Measurements from ENCODE around the gene ZNF587.
"Not testable (repeated sequence)": the region's sequence is repeated elsewhere in the genome, so short reads cannot be mapped to it uniquely, and the experiment has no call there.

The ZNF587 gene

GRCh38 chr19:57886046-57886445 is 36.4 kb downstream of the ZNF587 start:
- DNase-seq (ENCODE audit: low read depth, low spot score): no peak

GRCh38 chr19:57887195-57887941 is 37.7 kb downstream of the ZNF587 start:
- DNase-seq (ENCODE audit: low read depth, low spot score): peak; percentile 72

- DNase-seq (ENCODE audit: low read depth, low spot score): no peak
Measured at GRCh38 chr19:57888107-57888559, 38.5 kb downstream of the ZNF587 start.

GRCh38 chr19:57888560-57889231 is 39.0 kb downstream of the ZNF587 start, which contains the start of gene ZNF814:
ZNF814 (minus strand) TSS chr19:57889037; CDS start chr19:57888802, 235 bp downstream.
- peak; percentile 96 for DNase-seq (ENCODE audit: low read depth, low spot score)

DNA sequence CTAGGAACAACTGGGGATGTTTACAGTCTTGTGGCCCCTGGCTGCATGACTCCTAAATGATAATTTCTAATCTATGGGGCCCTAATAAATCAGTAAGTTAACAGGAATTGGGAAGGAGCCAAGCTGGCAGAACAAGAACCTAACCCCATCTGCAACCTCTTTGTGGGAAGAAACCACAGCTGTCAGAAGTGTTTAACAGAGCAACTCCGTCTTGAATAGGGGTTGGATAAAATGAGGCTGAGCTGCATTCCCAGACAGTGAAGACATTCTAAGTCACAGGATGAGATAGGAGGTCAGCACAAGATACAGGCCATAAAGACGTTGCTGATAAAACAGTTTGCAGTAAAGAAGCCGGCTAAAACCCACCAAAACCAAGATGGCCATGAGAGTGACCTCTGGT is 41.0 kb downstream of the ZNF587 start:
- DNase-seq (ENCODE audit: low read depth, low spot score): not testable (repeated sequence)

GRCh38 chr19:57900311-57900710 is 50.7 kb downstream of the ZNF587 start:
- no peak for DNase-seq (ENCODE audit: low read depth, low spot score)

DNA sequence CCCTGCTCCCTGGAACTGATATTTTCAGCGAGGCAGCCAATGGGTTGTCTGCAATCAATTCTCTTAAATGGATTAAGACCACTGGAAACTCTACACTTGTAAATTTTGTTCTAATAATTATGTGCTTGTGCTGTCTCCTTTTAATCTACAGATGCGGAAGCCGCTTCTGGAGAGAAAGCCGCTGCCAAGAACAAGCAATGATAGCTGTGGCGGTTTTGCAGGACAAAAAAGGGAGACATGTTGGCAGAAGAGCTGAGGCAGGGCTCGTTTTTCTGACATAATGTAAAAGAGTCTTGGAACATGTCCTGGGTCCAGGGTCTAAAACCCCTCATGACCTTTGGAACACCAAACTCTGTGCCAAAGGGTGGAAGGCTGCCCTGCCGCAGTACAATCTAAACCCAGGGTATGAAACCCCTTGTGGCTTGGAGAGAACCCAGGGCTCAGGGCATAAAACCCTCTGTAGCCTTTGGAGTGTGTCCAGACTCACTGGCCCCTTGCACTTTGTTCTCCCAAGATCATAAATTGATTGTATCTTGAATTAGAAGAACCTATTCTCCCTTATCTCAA is 54.0 kb downstream of the ZNF587 start:
- DNase-seq (ENCODE audit: low read depth, low spot score): no peak

DNA sequence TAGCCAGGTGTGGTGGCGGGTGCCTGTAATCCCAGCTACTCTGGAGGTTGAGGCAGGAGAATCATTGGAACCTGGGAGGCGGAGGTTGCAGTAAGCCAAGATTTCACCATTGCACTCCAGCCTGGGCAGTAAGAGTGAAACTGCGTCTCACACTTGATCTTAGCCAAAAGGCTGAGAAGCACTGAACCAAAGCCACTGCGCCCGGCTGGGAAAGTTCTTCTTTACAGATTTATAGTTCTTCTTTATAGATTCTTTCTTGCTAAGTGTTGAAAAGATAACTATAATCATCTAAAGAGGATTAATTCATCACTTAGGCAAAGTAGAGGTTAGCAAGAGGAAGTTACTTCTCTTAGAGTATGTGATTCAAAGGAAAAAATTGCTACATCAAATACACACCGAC is 55.6 kb downstream of the ZNF587 start:
- no peak for DNase-seq (ENCODE audit: low read depth, low spot score)

DNA sequence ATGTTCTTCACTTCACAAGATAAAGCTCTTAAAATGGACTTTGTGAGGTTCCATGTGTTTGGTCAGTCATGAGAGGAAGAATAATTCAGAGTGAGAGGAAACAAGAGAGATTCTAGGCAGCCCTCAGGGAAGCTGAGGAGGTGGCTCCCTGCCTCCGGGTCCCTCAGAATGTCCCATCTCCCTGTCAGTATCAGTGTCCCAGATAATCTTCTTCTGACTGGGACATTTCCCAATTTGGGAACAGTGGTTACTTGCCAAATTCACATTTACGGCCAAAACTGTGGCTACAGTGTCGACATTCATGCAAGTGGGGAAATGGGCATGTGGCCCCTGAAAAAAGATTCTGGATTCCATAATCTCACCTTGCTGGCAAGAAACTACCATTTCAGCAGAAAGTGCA is 57.7 kb downstream of the ZNF587 start:
- no peak for DNase-seq (ENCODE audit: low read depth, low spot score)

- DNase-seq (ENCODE audit: low read depth, low spot score): no peak
Measured at GRCh38 chr19:57914531-57914930, 64.9 kb downstream of the ZNF587 start.

Data from iPS DF 19.7 (cell line).